Endothelial cell of umbilical vein (primary cell): Measurements from ENCODE around the gene CDK7. TPM values are rescaled to one million over a fixed set of nuclear protein-coding genes. Genes with fewer than 3 reads are reported as not detected.

Source experiments
- BruUV-seq: library from RNA; stranded (reverse); fragments of 400-500 nt; replicated peaks from 2 replicates; lab custom pipeline; 2021; lab: Mats Ljungman, UMichigan
- CTCF ChIA-PET: fragments of 300-600, 350-600 bp; sonication (Branson Sonifier 250); formaldehyde crosslinking; loops from one replicate; lab custom pipeline; 2021; ENCODE audit warnings: antibody characterized with exemption, inconsistent platforms; lab: Charles Lee
- POLR2A ChIA-PET: fragments of 300-600, 350-600 bp; sonication (Branson Sonifier 250); formaldehyde crosslinking; loops from one replicate; lab custom pipeline; 2021; ENCODE audit warnings: antibody characterized with exemption, inconsistent platforms; lab: Charles Lee
- DNase-seq: peaks from one replicate; pipeline ENCODE4 v3.0.0-alpha.2; 2011; ENCODE audit warnings: low read depth, low spot score
- FAIRE-seq: peaks from 2 replicates; lab custom pipeline; 2011; peaks lifted over from hg19 to GRCh38; lab: Jason Lieb, UNC
- H2AFZ ChIP-seq: 2 replicates; pipeline ENCODE4 v1.6.0; 2012; ENCODE audit warnings: low read depth, low read length, control low read depth, inconsistent platforms
- H3K27ac ChIP-seq: 2 replicates; pipeline ENCODE4 v1.5.1; 2011; ENCODE audit warnings: low read depth, mild to moderate bottlenecking, control low read depth, low read length, moderate library complexity; ENCODE audit not compliant: insufficient read depth
- H3K27me3 ChIP-seq, 2 experiments: 2 replicates each; pipeline versions ENCODE4 v1.6.0 to v1.6.1; 2011; ENCODE audit warnings: low read length in 2 of 2, mixed read lengths in 1 of 2; ENCODE audit not compliant: control insufficient read depth in 2 of 2, insufficient read depth in 2 of 2
- H3K36me3 ChIP-seq, 2 experiments: 2 replicates in 1 of 2; 3 replicates in 1 of 2; pipeline ENCODE4 v1.5.1; 2011; ENCODE audit warnings: low read length in 2 of 2, mild to moderate bottlenecking in 1 of 2, moderate library complexity in 1 of 2; ENCODE audit not compliant: control insufficient read depth in 2 of 2, insufficient read depth in 2 of 2; ENCODE audit errors: extremely low read depth in 1 of 2
- H3K4me1 ChIP-seq: 3 replicates; pipeline ENCODE4 v1.5.1; 2011; ENCODE audit warnings: mild to moderate bottlenecking, low read length; ENCODE audit not compliant: control insufficient read depth, insufficient read depth; ENCODE audit errors: extremely low read depth
- H3K4me2 ChIP-seq: 2 replicates; pipeline ENCODE4 v1.6.1; 2011; ENCODE audit warnings: low read length, control low read depth, mixed read lengths; ENCODE audit not compliant: insufficient read depth
- H3K4me3 ChIP-seq, 3 experiments: fragments of 200-600 bp in 1 of 3; sonication (generic), shearing (Covaris generic) in 1 of 3; replicated peaks in 1 of 3; 2 replicates each; pipeline ENCODE4 v1.5.1; 2011 to 2016; ENCODE audit warnings: control low read depth in 3 of 3, low read length in 3 of 3, mild to moderate bottlenecking in 2 of 3, inconsistent platforms in 1 of 3, low read depth in 1 of 3, moderate library complexity in 1 of 3; ENCODE audit not compliant: insufficient read depth in 1 of 3
- H3K79me2 ChIP-seq: 2 replicates; pipeline ENCODE4 v1.6.0; 2012; ENCODE audit warnings: low read length, inconsistent platforms; ENCODE audit not compliant: control insufficient read depth, insufficient read depth
- H3K9ac ChIP-seq: replicated peaks from 2 replicates; pipeline ENCODE3; 2011; ENCODE audit warnings: low read length, control low read depth; ENCODE audit not compliant: insufficient read depth; ENCODE audit errors: extremely low read depth
- H3K9me1 ChIP-seq: replicated peaks from 3 replicates; pipeline ENCODE4 v1.6.0; 2011; ENCODE audit warnings: mild to moderate bottlenecking, low read length; ENCODE audit not compliant: control insufficient read depth, insufficient read depth; ENCODE audit errors: extremely low read depth
- H3K9me3 ChIP-seq: replicated peaks from 2 replicates; pipeline ENCODE4 v1.5.1; 2012; ENCODE audit warnings: low read length, inconsistent platforms; ENCODE audit not compliant: control insufficient read depth, insufficient read depth
- H4K20me1 ChIP-seq: replicated peaks from 2 replicates; pipeline ENCODE3; 2011; ENCODE audit warnings: mild to moderate bottlenecking, low read length; ENCODE audit not compliant: control insufficient read depth, insufficient read depth; ENCODE audit errors: extremely low read depth
- CTCF ChIP-seq, 2 donors: IDR thresholded peaks; 1 replicate in 1 of 2; 2 replicates in 1 of 2; pipeline ENCODE4 v1.5.1; 2011; ENCODE audit warnings: low read length in 2 of 2, mild to moderate bottlenecking in 2 of 2, moderate library complexity in 2 of 2, control low read depth in 1 of 2, inconsistent platforms in 1 of 2, low read depth in 1 of 2; ENCODE audit not compliant: insufficient read depth in 1 of 2; ENCODE audit errors: extremely low read depth in 1 of 2
- EZH2 ChIP-seq: IDR thresholded peaks from 2 replicates; pipeline ENCODE4 v1.6.1; 2012; ENCODE audit warnings: borderline replicate concordance, low read depth, mild to moderate bottlenecking, moderate library complexity, low read length, inconsistent platforms; ENCODE audit not compliant: severe bottlenecking
- FOS ChIP-seq: IDR thresholded peaks from 2 replicates; pipeline ENCODE4 v1.6.1; 2011; ENCODE audit warnings: mild to moderate bottlenecking, low read length, moderate library complexity, borderline replicate concordance; ENCODE audit not compliant: insufficient read depth
- GATA2 ChIP-seq: IDR thresholded peaks from 2 replicates; pipeline ENCODE4 v1.7.0; 2011; ENCODE audit warnings: low read depth, mild to moderate bottlenecking, moderate library complexity, mixed read lengths, low read length; ENCODE audit not compliant: insufficient read length, insufficient read depth
- JUN ChIP-seq: IDR thresholded peaks from 2 replicates; pipeline ENCODE4 v1.6.1; 2011; ENCODE audit warnings: borderline replicate concordance, low read depth; ENCODE audit not compliant: insufficient read length, insufficient read depth
- MYC ChIP-seq: IDR thresholded peaks from one replicate; pipeline ENCODE4 v1.6.1; 2011; ENCODE audit warnings: mild to moderate bottlenecking, low read depth, low read length
- POLR2A ChIP-seq: IDR thresholded peaks from 2 replicates; pipeline ENCODE4 v1.6.1; 2012; ENCODE audit warnings: low read depth, mild to moderate bottlenecking, control low read depth, low read length
- POLR2AphosphoS5 ChIP-seq: IDR thresholded peaks from 2 replicates; pipeline ENCODE4 v1.6.1; 2012; ENCODE audit warnings: low read depth, mild to moderate bottlenecking, control low read depth, low read length, moderate library complexity; ENCODE audit not compliant: insufficient read depth
- dilution Hi-C: fragments of 300-500 bp; cut with MboI; formaldehyde crosslinking; loops from one replicate; pipeline ENCODE4 v1.15.0; 2019; ENCODE audit warnings: low sequenced_read_pairs; ENCODE audit not compliant: extremely low pct_ligation_motif_present
- intact Hi-C: fragments of 100-400 bp; cut with micrococcal nuclease; formaldehyde crosslinking; loops from one replicate; pipeline ENCODE4 v1.10.0; 2022
- polyA plus RNA-seq, 4 experiments: library from polyadenylated mRNA; depleted of rRNA in 3 of 4; stranded (reverse) in 3 of 4; unstranded in 1 of 4; fragments of >200 nt; gene quantifications; 2 replicates each; pipeline versions ENCODE4 v1.2.1 to v1.2.3, GENCODE V29; 2011 to 2012; ENCODE audit warnings: missing spikeins in 1 of 4
- total RNA-seq: library from RNA; stranded (reverse); gene quantifications from 2 replicates; pipeline ENCODE4 v1.2.3, GENCODE V29; 2021
- TF ChIP-seq, protein P1 (sequence below): IDR thresholded peaks from 2 replicates; pipeline ENCODE4 v1.6.1; 2011; ENCODE audit not compliant: insufficient read depth, insufficient read length

Gene CDK7
- total and polyA plus RNA-seq, 2 donors (not counting 3 experiments of a cell fraction or from before 2014, with no cell fraction given): 24.6 to 38.1 TPM

GRCh38 chr5:69313428-69313827, 78.7 kb downstream of the CDK7 start:
- Histone ChIP-seq H3K27me3 (no peaks in the 10 kb centered on the region), H3K4me2 (no peak overlapping the region), H3K9me3 (no peaks in the 10 kb centered on the region), H3K9ac (no peak overlapping the region), H3K9me1 (no peaks in the 10 kb centered on the region), H3K79me2 (no peaks in the 10 kb centered on the region), H3K4me3 (no peak overlapping the region), H3K27ac (no peak overlapping the region), H3K36me3 (no peaks in the 10 kb centered on the region), H4K20me1 (no peaks in the 10 kb centered on the region), H3K4me1 (no peaks in the 10 kb centered on the region), H2AFZ (no peak overlapping the region)
- FAIRE-seq (no peak), DNase-seq (no peak)
- dilution Hi-C loops (no loop called here), intact Hi-C loops (no loop called here)
- no TSS peak for BruUV-seq
- TF ChIP-seq FOS (no peak), POLR2AphosphoS5 (no peak), GATA2 (no peak), CTCF (IDR thresholded peaks at IDR 0.05; ENCODE audit: extremely low read depth in 1 of 2, insufficient read depth in 1 of 2, low read depth in 1 of 2, low read length in 2 of 2) (no peak), POLR2A (no peak), EZH2 (no peak), JUN (no peak), MYC (no peak)
- TF ChIP-seq, protein P1, sequence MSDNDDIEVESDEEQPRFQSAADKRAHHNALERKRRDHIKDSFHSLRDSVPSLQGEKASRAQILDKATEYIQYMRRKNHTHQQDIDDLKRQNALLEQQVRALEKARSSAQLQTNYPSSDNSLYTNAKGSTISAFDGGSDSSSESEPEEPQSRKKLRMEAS: no peak
- ChIA-PET CTCF (no interaction called here), POLR2A (no interaction called here)
